HG03469 (cell line): ENCODE measurements around the gene IL18RAP.
A peak's percentile ranks its signal among the peaks of the same experiment; 100 is the strongest.

Experiments
- ATAC-seq: cut with Tn5 transposase; IDR thresholded peaks from one replicate; pipeline ENCODE4 v1.9.1; 2021; ENCODE audit warnings: mild to moderate bottlenecking, moderate library complexity, moderate number of reproducible peaks; ENCODE audit not compliant: unreplicated experiment

The IL18RAP gene

GRCh38 chr2:102421890-102422759 is 835 bp upstream of the IL18RAP start:
- ATAC-seq: no peak

GRCh38 chr2:102423368-102423767 is 408 bp downstream of the IL18RAP start:
- no peak for ATAC-seq

GRCh38 chr2:102424754-102425153 is 1.8 kb downstream of the IL18RAP start:
- ATAC-seq: peak; percentile 89

- ATAC-seq: no peak
Measured at GRCh38 chr2:102425441-102426132, 2.6 kb downstream of the IL18RAP start.

- no peak for ATAC-seq
Measured at GRCh38 chr2:102427249-102427648, 4.3 kb downstream of the IL18RAP start.

- no peak for ATAC-seq
Measured at GRCh38 chr2:102428573-102428972, 5.6 kb downstream of the IL18RAP start.

- no peak for ATAC-seq
Measured at GRCh38 chr2:102432386-102432785, 9.4 kb downstream of the IL18RAP start.

GRCh38 chr2:102433973-102434654 is 11.2 kb downstream of the IL18RAP start:
- ATAC-seq: no peak

- ATAC-seq: peak; percentile 65
Measured at GRCh38 chr2:102434655-102435381, 11.9 kb downstream of the IL18RAP start.

- no peak for ATAC-seq
Measured at GRCh38 chr2:102435741-102436140, 12.8 kb downstream of the IL18RAP start.

GRCh38 chr2:102436323-102436722 is 13.4 kb downstream of the IL18RAP start:
- ATAC-seq: no peak

GRCh38 chr2:102437122-102437521 is 14.2 kb downstream of the IL18RAP start:
- no peak for ATAC-seq

GRCh38 chr2:102438111-102438510 is 15.2 kb downstream of the IL18RAP start:
- ATAC-seq: no peak

GRCh38 chr2:102438578-102438977 is 15.6 kb downstream of the IL18RAP start:
- ATAC-seq: no peak

- ATAC-seq: no peak
Measured at GRCh38 chr2:102439065-102439695, 16.2 kb downstream of the IL18RAP start.

GRCh38 chr2:102442967-102443828 is 20.2 kb downstream of the IL18RAP start:
- ATAC-seq: no peak

GRCh38 chr2:102444233-102444632 is 21.3 kb downstream of the IL18RAP start:
- no peak for ATAC-seq

GRCh38 chr2:102446936-102447335 is 24.0 kb downstream of the IL18RAP start:
- ATAC-seq: no peak

GRCh38 chr2:102449370-102449974 is 26.5 kb downstream of the IL18RAP start:
- ATAC-seq: no peak
